SK-N-SH (cell line): Measurements from ENCODE around the gene DES.

Source experiments
- CTCF ChIP-seq: fragments of 200-600 bp; sonication (generic); IDR thresholded peaks from 2 replicates; pipeline ENCODE4 v1.6.1; 2017; ENCODE audit warnings: antibody characterized with exemption, mild to moderate bottlenecking, moderate library complexity
- EP300 ChIP-seq, 2 experiments: IDR thresholded peaks; 2 replicates each; pipeline versions ENCODE4 v1.4.0 to v1.6.1; 2012; ENCODE audit warnings: borderline replicate concordance in 1 of 2, low read depth in 1 of 2, low read length in 1 of 2
- EZH2phosphoT487 ChIP-seq: fragments of 200-600 bp; sonication (generic); IDR thresholded peaks from 2 replicates; pipeline ENCODE4 v1.6.1; 2017; ENCODE audit warnings: low read depth, mixed run types, mild to moderate bottlenecking, antibody characterized with exemption, moderate library complexity, borderline replicate concordance
- FOSL2 ChIP-seq: IDR thresholded peaks from 2 replicates; pipeline ENCODE4 v1.4.0; 2012; ENCODE audit warnings: low read depth, mild to moderate bottlenecking, moderate library complexity, borderline replicate concordance
- NFIC ChIP-seq: IDR thresholded peaks from 2 replicates; pipeline ENCODE4 v1.4.0; 2012; ENCODE audit warnings: borderline replicate concordance
- PBX3 ChIP-seq: IDR thresholded peaks from 2 replicates; pipeline ENCODE4; 2012
- POLR2AphosphoS5 ChIP-seq: IDR thresholded peaks from 2 replicates; pipeline ENCODE4 v1.6.1; 2012; ENCODE audit warnings: low read depth, low read length
- RAD21 ChIP-seq: IDR thresholded peaks from 2 replicates; pipeline ENCODE4 v1.6.1; 2012; ENCODE audit warnings: mild to moderate bottlenecking, low read length
- REST ChIP-seq: IDR thresholded peaks from 2 replicates; pipeline ENCODE4 v1.6.1; 2012; ENCODE audit warnings: mild to moderate bottlenecking, low read depth, low read length, moderate library complexity
- RXRA ChIP-seq: IDR thresholded peaks from 2 replicates; pipeline ENCODE4 v1.4.0; 2012; ENCODE audit warnings: low read depth, mild to moderate bottlenecking, borderline replicate concordance
- SIN3A ChIP-seq: IDR thresholded peaks from 2 replicates; pipeline ENCODE4 v1.6.1; 2012; ENCODE audit warnings: low read depth, mild to moderate bottlenecking, low read length, moderate library complexity, borderline replicate concordance

GRCh38 chr2:219425238-219426067 is 7.3 kb downstream of the DES start:
- TF ChIP-seq POLR2AphosphoS5, result no peak
- TF ChIP-seq CTCF, result no peak
- TF ChIP-seq EZH2phosphoT487, result no peak
- no peak for TF ChIP-seq EP300 (IDR thresholded peaks at IDR 0.05; ENCODE audit: borderline replicate concordance in 1 of 2, low read depth in 1 of 2, low read length in 1 of 2)
- TF ChIP-seq FOSL2, result no peak
- no peak for TF ChIP-seq RXRA
- TF ChIP-seq NFIC, result no peak
- no peak for TF ChIP-seq REST
- TF ChIP-seq SIN3A, result no peak
- no peak for TF ChIP-seq PBX3
- TF ChIP-seq RAD21, result no peak
